ENCODE results near the gene CD4. TPM values are rescaled to one million over a fixed set of nuclear protein-coding genes. Genes with fewer than 3 reads are reported as not detected.

The CD4 gene
- total and polyA plus RNA-seq, 2 of the 4 experiments (the other 2 are of a cell fraction), result 5.7 to 15.0 TPM

DNA sequence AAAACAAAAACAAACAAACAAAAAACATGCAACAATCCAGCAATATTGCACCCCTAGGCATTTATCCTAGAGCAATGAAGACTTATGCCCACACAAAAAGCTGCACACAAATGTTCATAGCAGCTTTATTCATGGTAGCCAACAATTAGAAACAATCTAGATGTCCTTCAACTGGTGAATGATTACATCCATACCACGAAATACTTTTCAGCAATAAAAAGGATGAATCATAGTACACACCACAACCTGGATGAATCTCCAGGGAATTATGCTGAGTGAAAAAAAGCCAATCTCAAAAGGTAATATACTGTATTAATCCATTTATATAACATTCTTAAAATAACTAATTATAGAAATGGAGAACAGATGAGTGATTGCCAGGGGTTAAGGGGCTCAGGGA is 17.8 kb downstream of the CD4 start:
- Histone ChIP-seq H3K27me3 (ENCODE audit: control insufficient read depth, insufficient read depth, low read length) (no peaks in the 10 kb centered on the region), H3K4me1 (ENCODE audit: control insufficient read depth, insufficient read depth, low read length) (no peaks in the 10 kb centered on the region), H2BK5ac (ENCODE audit: low read depth, low read length, poor library complexity, severe bottlenecking) (no peak overlapping the region), H3K18ac (ENCODE audit: low read depth, low read length) (no peak overlapping the region), H3K36me3 (ENCODE audit: control insufficient read depth, insufficient read depth, low read length) (peaks cover 3% of the 10 kb centered on the region; the same call in 1 of the 2 replicates), H3K79me1 (ENCODE audit: low read depth in 1 of 2, low read length in 2 of 2) (no peaks in the 10 kb centered on the region), H4K5ac (ENCODE audit: low read depth, low read length) (no peak overlapping the region), H2AK5ac (ENCODE audit: low read depth, low read length) (no peak overlapping the region), H2BK120ac (ENCODE audit: low read depth, low read length) (no peak overlapping the region), H3K9me1 (ENCODE audit: insufficient read depth, low read length) (no peaks in the 10 kb centered on the region), H3K56ac (ENCODE audit: extremely low read depth, insufficient read depth, low read length) (no peak overlapping the region), H2BK15ac (ENCODE audit: low read depth, low read length) (no peak overlapping the region), H3K9me3 (ENCODE audit: control insufficient read depth, insufficient read depth, low read length) (no peaks in the 10 kb centered on the region), H4K8ac (ENCODE audit: low read depth in 2 of 2, low read length in 2 of 2) (no peak overlapping the region), H3K9ac (ENCODE audit: low read depth, low read length) (no peak overlapping the region), H4K91ac (ENCODE audit: insufficient read depth, low read depth, low read length) (no peak overlapping the region), H3K4ac (ENCODE audit: low read depth, low read length) (no peak overlapping the region), H3K4me2 (ENCODE audit: low read depth, low read length) (no peak overlapping the region), H3K14ac (replicated peaks; ENCODE audit: low read depth, low read length) (no peak overlapping the region), H2AK9ac (replicated peaks; ENCODE audit: low read depth, low read length, poor library complexity) (no peak overlapping the region), H2AFZ (replicated peaks; ENCODE audit: low read length, poor library complexity) (no peak overlapping the region), H3K23ac (ENCODE audit: low read depth, low read length) (no peak overlapping the region), H4K20me1 (ENCODE audit: insufficient read depth, low read length) (no peaks in the 10 kb centered on the region), H3K27ac (ENCODE audit: insufficient read depth, low read length) (no peak overlapping the region), H2BK20ac (ENCODE audit: low read depth, low read length) (no peak overlapping the region), H3K4me3 (ENCODE audit: insufficient read depth, low read depth, low read length) (no peak overlapping the region)
- intact Hi-C loops (cut with micrococcal nuclease) (no loop called here), dilution Hi-C loops (cut with HindIII; ENCODE audit: low sequenced_read_pairs, unreplicated experiment) (no loop called here), in situ Hi-C loops (cut with MboI; ENCODE audit: low sequenced_read_pairs) (no loop called here)
- WGBS, 2 experiments (ENCODE audit: extremely low coverage in 2 of 2, insufficient read length in 1 of 2), result no CpG with 5 or more reads among the region's 1 CpG
- POLR2A ChIA-PET (ENCODE audit: unreplicated experiment), result interaction anchor here (0.7 kb wide), 1 partner anchor 15 kb away, joined by 4 read pairs; the partner anchor contains the start of gene GPR162
- CTCF ChIA-PET, result no interaction called here
- ATAC-seq (ENCODE audit: low read depth) (no peak), DNase-seq (no peak)
- no TSS peak for BruUV-seq (replicated peaks)
- TF ChIP-seq, protein P1, sequence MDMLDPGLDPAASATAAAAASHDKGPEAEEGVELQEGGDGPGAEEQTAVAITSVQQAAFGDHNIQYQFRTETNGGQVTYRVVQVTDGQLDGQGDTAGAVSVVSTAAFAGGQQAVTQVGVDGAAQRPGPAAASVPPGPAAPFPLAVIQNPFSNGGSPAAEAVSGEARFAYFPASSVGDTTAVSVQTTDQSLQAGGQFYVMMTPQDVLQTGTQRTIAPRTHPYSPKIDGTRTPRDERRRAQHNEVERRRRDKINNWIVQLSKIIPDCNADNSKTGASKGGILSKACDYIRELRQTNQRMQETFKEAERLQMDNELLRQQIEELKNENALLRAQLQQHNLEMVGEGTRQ (IDR thresholded peaks at IDR 0.05; ENCODE audit: low read depth, low read length), result no peak
- no peak for TF ChIP-seq POLR2A (IDR thresholded peaks at IDR 0.05; ENCODE audit: low read depth, low read length)
- no peak for TF ChIP-seq RAD21 (IDR thresholded peaks at IDR 0.05; ENCODE audit: low read length)
- no peak for TF ChIP-seq MAFK (IDR thresholded peaks at IDR 0.05; ENCODE audit: low read depth, low read length)
- TF ChIP-seq MAZ (IDR thresholded peaks at IDR 0.05; ENCODE audit: borderline replicate concordance, low read depth, low read length), result no peak
- TF ChIP-seq RFX5 (IDR thresholded peaks at IDR 0.05; ENCODE audit: low read depth, low read length), result no peak
- TF ChIP-seq, protein P2, sequence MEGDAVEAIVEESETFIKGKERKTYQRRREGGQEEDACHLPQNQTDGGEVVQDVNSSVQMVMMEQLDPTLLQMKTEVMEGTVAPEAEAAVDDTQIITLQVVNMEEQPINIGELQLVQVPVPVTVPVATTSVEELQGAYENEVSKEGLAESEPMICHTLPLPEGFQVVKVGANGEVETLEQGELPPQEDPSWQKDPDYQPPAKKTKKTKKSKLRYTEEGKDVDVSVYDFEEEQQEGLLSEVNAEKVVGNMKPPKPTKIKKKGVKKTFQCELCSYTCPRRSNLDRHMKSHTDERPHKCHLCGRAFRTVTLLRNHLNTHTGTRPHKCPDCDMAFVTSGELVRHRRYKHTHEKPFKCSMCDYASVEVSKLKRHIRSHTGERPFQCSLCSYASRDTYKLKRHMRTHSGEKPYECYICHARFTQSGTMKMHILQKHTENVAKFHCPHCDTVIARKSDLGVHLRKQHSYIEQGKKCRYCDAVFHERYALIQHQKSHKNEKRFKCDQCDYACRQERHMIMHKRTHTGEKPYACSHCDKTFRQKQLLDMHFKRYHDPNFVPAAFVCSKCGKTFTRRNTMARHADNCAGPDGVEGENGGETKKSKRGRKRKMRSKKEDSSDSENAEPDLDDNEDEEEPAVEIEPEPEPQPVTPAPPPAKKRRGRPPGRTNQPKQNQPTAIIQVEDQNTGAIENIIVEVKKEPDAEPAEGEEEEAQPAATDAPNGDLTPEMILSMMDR (conservative IDR thresholded peaks at IDR 0.05; ENCODE audit: low read depth, low read length), result no peak
- no peak for TF ChIP-seq FOS (IDR thresholded peaks at IDR 0.05; ENCODE audit: low read depth, low read length)
